Measurements from ENCODE around the gene ADI1. TPM values are rescaled to one million over a fixed set of nuclear protein-coding genes. Genes with fewer than 3 reads are reported as not detected.

The ADI1 gene
- total RNA-seq, 1 donor from 2014 or later = 41.6 TPM

DNA sequence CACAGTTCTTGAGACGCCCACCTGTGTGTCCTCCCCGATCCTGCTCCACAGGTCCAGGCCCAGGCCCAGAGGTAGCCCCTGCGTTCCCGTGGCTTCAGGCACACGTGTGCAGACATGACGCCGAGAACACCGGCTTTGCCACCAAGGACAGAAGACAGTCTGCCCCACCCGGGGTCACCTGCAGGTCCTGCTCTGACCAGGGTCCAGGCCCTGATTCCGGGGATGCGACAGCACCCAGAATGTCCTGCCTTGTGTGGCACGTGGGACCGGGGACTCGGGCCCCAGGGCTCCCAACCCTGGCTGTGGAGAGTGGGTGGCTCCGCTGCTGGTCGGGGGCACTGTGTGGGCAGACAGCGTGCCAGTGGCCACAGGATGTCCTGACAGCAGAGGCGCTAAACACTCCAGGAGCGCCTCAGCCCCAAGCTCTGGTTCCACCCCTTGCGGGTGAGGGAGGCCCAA is 36.9 kb downstream of the ADI1 start:
- H3K4me3 Mint-ChIP-seq (ENCODE audit: unreplicated experiment) = no peak overlapping the region
- Histone ChIP-seq H2AFZ (ENCODE audit: low read depth, low read length) (no peak overlapping the region), H3K4me1 (ENCODE audit: insufficient read depth, low read length) (no peaks in the 10 kb centered on the region), H4K20me1 (ENCODE audit: insufficient read depth, low read length) (no peaks in the 10 kb centered on the region), H3K27ac (ENCODE audit: low read depth, low read length) (no peak overlapping the region), H3K79me2 (ENCODE audit: insufficient read depth, low read length) (no peaks in the 10 kb centered on the region), H3K4me2 (ENCODE audit: low read length) (no peak overlapping the region), H3K9me3 (ENCODE audit: insufficient read depth, low read depth, low read length) (no peaks in the 10 kb centered on the region), H3K9ac (ENCODE audit: low read length) (no peak overlapping the region), H3K4me3 (ENCODE audit: insufficient read depth, low read depth, low read length) (no peak overlapping the region), H3K27me3 (ENCODE audit: insufficient read depth, low read length) (no peaks in the 10 kb centered on the region), H3K36me3 (ENCODE audit: insufficient read depth, low read length) (peaks cover 8% of the 10 kb centered on the region)
- no peak for TF ChIP-seq EZH2 (IDR thresholded peaks at IDR 0.05; ENCODE audit: insufficient read depth, low read length)
- TF ChIP-seq, protein P1, sequence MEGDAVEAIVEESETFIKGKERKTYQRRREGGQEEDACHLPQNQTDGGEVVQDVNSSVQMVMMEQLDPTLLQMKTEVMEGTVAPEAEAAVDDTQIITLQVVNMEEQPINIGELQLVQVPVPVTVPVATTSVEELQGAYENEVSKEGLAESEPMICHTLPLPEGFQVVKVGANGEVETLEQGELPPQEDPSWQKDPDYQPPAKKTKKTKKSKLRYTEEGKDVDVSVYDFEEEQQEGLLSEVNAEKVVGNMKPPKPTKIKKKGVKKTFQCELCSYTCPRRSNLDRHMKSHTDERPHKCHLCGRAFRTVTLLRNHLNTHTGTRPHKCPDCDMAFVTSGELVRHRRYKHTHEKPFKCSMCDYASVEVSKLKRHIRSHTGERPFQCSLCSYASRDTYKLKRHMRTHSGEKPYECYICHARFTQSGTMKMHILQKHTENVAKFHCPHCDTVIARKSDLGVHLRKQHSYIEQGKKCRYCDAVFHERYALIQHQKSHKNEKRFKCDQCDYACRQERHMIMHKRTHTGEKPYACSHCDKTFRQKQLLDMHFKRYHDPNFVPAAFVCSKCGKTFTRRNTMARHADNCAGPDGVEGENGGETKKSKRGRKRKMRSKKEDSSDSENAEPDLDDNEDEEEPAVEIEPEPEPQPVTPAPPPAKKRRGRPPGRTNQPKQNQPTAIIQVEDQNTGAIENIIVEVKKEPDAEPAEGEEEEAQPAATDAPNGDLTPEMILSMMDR (IDR thresholded peaks at IDR 0.05; ENCODE audit: insufficient read depth, low read depth, low read length) = no peak
- H3K27me3 Mint-ChIP-seq (ENCODE audit: low read depth, unreplicated experiment) = no peaks in the 10 kb centered on the region
- no peaks in the 10 kb centered on the region for H3K9me3 Mint-ChIP-seq (ENCODE audit: unreplicated experiment)
- H3K36me3 Mint-ChIP-seq (ENCODE audit: low read depth, unreplicated experiment) = peaks cover 10% of the 10 kb centered on the region
- FAIRE-seq (no peak), DNase-seq (ENCODE audit: low read depth) (no peak)
- no peak overlapping the region for H3K27ac Mint-ChIP-seq (ENCODE audit: unreplicated experiment)
- no peaks in the 10 kb centered on the region for H3K4me1 Mint-ChIP-seq (ENCODE audit: low read depth, unreplicated experiment)

DNA sequence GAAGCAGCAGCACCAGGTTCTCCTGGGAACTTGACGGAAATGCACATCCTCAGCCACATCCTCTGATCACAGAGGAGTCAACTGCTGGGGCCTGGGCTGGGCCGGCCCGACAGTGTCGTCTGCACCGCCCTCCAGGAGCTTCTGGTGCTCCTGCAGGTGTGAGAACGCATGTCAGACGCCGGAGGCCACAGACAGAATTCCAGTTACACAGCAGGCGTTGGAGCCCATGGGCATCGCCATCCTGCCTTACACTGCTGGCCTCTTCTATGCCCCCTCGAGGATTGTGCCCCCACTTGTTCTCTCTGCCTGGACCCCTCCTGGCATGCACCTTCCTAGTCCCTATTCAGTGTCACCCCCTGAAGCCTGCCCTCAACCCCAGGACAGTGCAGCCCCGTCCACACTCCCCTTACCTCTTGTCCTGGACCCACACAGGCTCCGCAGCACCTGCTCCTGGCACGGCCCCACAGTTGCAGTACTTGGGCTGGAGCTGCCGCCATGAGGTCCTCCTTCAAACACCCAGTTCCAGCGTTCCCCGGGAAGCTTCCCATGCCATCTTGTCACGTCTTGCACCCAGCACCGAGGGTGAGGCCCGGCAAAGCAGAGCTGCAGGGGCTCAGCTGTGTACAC is 37.5 kb downstream of the ADI1 start:
- H3K9me3 ChIP-seq (ENCODE audit: insufficient read depth, low read depth, low read length) = no peaks in the 10 kb centered on the region
- Mint-ChIP-seq H3K4me1 (ENCODE audit: low read depth, unreplicated experiment) (no peaks in the 10 kb centered on the region), H3K4me3 (ENCODE audit: unreplicated experiment) (no peak overlapping the region), H3K9me3 (ENCODE audit: unreplicated experiment) (no peaks in the 10 kb centered on the region), H3K27me3 (ENCODE audit: low read depth, unreplicated experiment) (no peaks in the 10 kb centered on the region), H3K27ac (ENCODE audit: unreplicated experiment) (no peak overlapping the region), H3K36me3 (ENCODE audit: low read depth, unreplicated experiment) (peaks cover 8% of the 10 kb centered on the region)
- no peaks in the 10 kb centered on the region for H3K79me2 ChIP-seq (ENCODE audit: insufficient read depth, low read length)
- TF ChIP-seq, protein P1 (IDR thresholded peaks at IDR 0.05; ENCODE audit: insufficient read depth, low read depth, low read length) = no peak
- no peak for TF ChIP-seq EZH2 (IDR thresholded peaks at IDR 0.05; ENCODE audit: insufficient read depth, low read length)
- H3K36me3 ChIP-seq (ENCODE audit: insufficient read depth, low read length) = peaks cover 8% of the 10 kb centered on the region
- no peaks in the 10 kb centered on the region for H4K20me1 ChIP-seq (ENCODE audit: insufficient read depth, low read length)
- DNase-seq (ENCODE audit: low read depth) = no peak
- no peak overlapping the region for H3K4me2 ChIP-seq (ENCODE audit: low read length)
- H2AFZ ChIP-seq (ENCODE audit: low read depth, low read length) = no peak overlapping the region
- H3K4me3 ChIP-seq (ENCODE audit: insufficient read depth, low read depth, low read length) = no peak overlapping the region
- H3K9ac ChIP-seq (ENCODE audit: low read length) = no peak overlapping the region
- no peaks in the 10 kb centered on the region for H3K4me1 ChIP-seq (ENCODE audit: insufficient read depth, low read length)
- H3K27ac ChIP-seq (ENCODE audit: low read depth, low read length) = no peak overlapping the region
- no peak for FAIRE-seq
- no peaks in the 10 kb centered on the region for H3K27me3 ChIP-seq (ENCODE audit: insufficient read depth, low read length)

DNA sequence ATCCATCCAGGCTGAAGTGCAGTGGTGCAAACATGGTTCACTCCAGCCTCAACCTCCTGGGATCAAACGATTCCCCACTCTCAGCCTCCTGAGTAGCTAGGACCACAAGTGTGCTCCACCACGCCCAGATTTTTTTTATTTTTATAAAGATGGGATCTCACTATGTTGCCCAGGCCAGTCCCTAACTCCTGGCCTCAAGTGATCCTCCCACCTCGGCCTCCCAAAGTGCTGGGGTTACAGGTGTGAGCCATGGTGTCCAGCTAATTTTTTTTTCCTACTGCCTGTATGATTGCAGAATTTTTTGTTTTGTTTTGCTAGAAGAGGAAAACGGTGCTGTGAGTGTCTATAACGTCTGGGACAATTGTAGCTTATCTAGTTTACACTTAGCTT is 38.3 kb downstream of the ADI1 start:
- H3K4me3 Mint-ChIP-seq (ENCODE audit: unreplicated experiment) = no peak overlapping the region

More for the DNA sequence above, 38.3 kb downstream of the ADI1 start:
- no peaks in the 10 kb centered on the region for H3K4me1 Mint-ChIP-seq (ENCODE audit: low read depth, unreplicated experiment)
- no peak overlapping the region for H3K27ac Mint-ChIP-seq (ENCODE audit: unreplicated experiment)
- no peaks in the 10 kb centered on the region for H3K9me3 Mint-ChIP-seq (ENCODE audit: unreplicated experiment)
- H3K36me3 Mint-ChIP-seq (ENCODE audit: low read depth, unreplicated experiment) = peaks cover 8% of the 10 kb centered on the region
- H3K9me3 ChIP-seq (ENCODE audit: insufficient read depth, low read depth, low read length) = no peaks in the 10 kb centered on the region
- no peaks in the 10 kb centered on the region for H3K4me1 ChIP-seq (ENCODE audit: insufficient read depth, low read length)
- no peak for DNase-seq (ENCODE audit: low read depth)
- H3K4me3 ChIP-seq (ENCODE audit: insufficient read depth, low read depth, low read length) = no peak overlapping the region
- no peaks in the 10 kb centered on the region for H4K20me1 ChIP-seq (ENCODE audit: insufficient read depth, low read length)
- H3K4me2 ChIP-seq (ENCODE audit: low read length) = no peak overlapping the region
- no peak overlapping the region for H3K27ac ChIP-seq (ENCODE audit: low read depth, low read length)
- TF ChIP-seq, protein P1 (IDR thresholded peaks at IDR 0.05; ENCODE audit: insufficient read depth, low read depth, low read length) = no peak
- TF ChIP-seq EZH2 (IDR thresholded peaks at IDR 0.05; ENCODE audit: insufficient read depth, low read length) = no peak
- H2AFZ ChIP-seq (ENCODE audit: low read depth, low read length) = no peak overlapping the region
- FAIRE-seq = no peak
- no peaks in the 10 kb centered on the region for H3K79me2 ChIP-seq (ENCODE audit: insufficient read depth, low read length)
- H3K27me3 ChIP-seq (ENCODE audit: insufficient read depth, low read length) = no peaks in the 10 kb centered on the region
- H3K36me3 ChIP-seq (ENCODE audit: insufficient read depth, low read length) = peaks cover 8% of the 10 kb centered on the region
- H3K27me3 Mint-ChIP-seq (ENCODE audit: low read depth, unreplicated experiment) = no peaks in the 10 kb centered on the region
- H3K9ac ChIP-seq (ENCODE audit: low read length) = no peak overlapping the region

Data from astrocyte (in vitro differentiated cells and primary cell).